GM12878 (cell line): Measurements from ENCODE around the gene NEK5. TPM values are rescaled to one million over a fixed set of nuclear protein-coding genes. Genes with fewer than 3 reads are reported as not detected.

ENCODE experiments used
- ATAC-seq: fragments of 200-7000 bp; cut with Tn5 transposase; 3 replicates; pipeline ENCODE4 v1.9.1; 2020; ENCODE audit warnings: mild to moderate bottlenecking, moderate library complexity
- BruUV-seq: library from RNA; stranded (reverse); fragments of 400-500 nt; replicated peaks from 2 replicates; lab custom pipeline; 2021; lab: Mats Ljungman, UMichigan
- CTCF ChIA-PET: fragments of 300-600 bp; sonication (Branson Sonifier 250); formaldehyde crosslinking; extraction: SDS; loops from one replicate; lab custom pipeline; 2021; ENCODE audit warnings: inconsistent platforms; lab: Yijun Ruan, JAX
- POLR2A ChIA-PET: fragments of 350-600 bp; formaldehyde crosslinking; extraction: SDS; loops from one replicate; lab custom pipeline; 2021; ENCODE audit warnings: inconsistent platforms; lab: Charles Lee
- RAD21 ChIA-PET: fragments of 300-600 bp; sonication (Branson Sonifier 250); formaldehyde crosslinking; loops from one replicate; lab custom pipeline; 2023; ENCODE audit warnings: antibody characterized with exemption; ENCODE audit not compliant: unreplicated experiment; lab: Charles Lee
- SMC1A ChIA-PET: fragments of 300-600 bp; sonication (Branson Sonifier 250); formaldehyde crosslinking; loops from one replicate; lab custom pipeline; 2023; ENCODE audit not compliant: unreplicated experiment, uncharacterized antibody; lab: Charles Lee
- DNase-seq: peaks from one replicate; pipeline ENCODE4 v3.0.0-alpha.2; 2011; ENCODE audit warnings: low read depth, low spot score
- FAIRE-seq: peaks from 3 replicates; lab custom pipeline; 2011; peaks lifted over from hg19 to GRCh38; lab: Jason Lieb, UNC
- H2AFZ ChIP-seq: 2 replicates; pipeline ENCODE4 v1.6.0; 2011; ENCODE audit warnings: low read depth, low read length, control low read depth; ENCODE audit not compliant: control insufficient read depth
- H3K27ac ChIP-seq: 2 replicates; pipeline ENCODE4 v1.5.1; 2011; ENCODE audit warnings: control low read depth; ENCODE audit not compliant: control insufficient read depth, insufficient read depth
- H3K27me3 ChIP-seq, 2 experiments: replicated peaks in 1 of 2; 2 replicates each; pipeline versions ENCODE4 v1.6.0 to v1.6.1; 2011; ENCODE audit warnings: low read length in 1 of 2; ENCODE audit not compliant: control insufficient read depth in 2 of 2, insufficient read depth in 2 of 2
- H3K36me3 ChIP-seq, 2 experiments: 2 replicates each; pipeline ENCODE4 v1.5.1; 2011; ENCODE audit warnings: low read length in 1 of 2; ENCODE audit not compliant: control insufficient read depth in 2 of 2, insufficient read depth in 2 of 2
- H3K4me1 ChIP-seq: 2 replicates; pipeline ENCODE4 v1.6.1; 2011; ENCODE audit warnings: mild to moderate bottlenecking, low read length, moderate library complexity, mixed read lengths; ENCODE audit not compliant: control insufficient read depth, insufficient read depth
- H3K4me2 ChIP-seq: 2 replicates; pipeline ENCODE4 v1.6.0; 2011; ENCODE audit warnings: control low read depth; ENCODE audit not compliant: control insufficient read depth, insufficient read depth
- H3K4me3 ChIP-seq: fragments of 200-600 bp; sonication (generic); 2 replicates; pipeline ENCODE4 v1.5.1; 2016
- H3K79me2 ChIP-seq: 2 replicates; pipeline ENCODE4 v1.6.0; 2011; ENCODE audit warnings: low read length; ENCODE audit not compliant: control insufficient read depth, insufficient read depth
- H3K9ac ChIP-seq: 2 replicates; pipeline ENCODE4 v1.8.0; 2011; ENCODE audit warnings: low read length, control low read depth, mixed read lengths; ENCODE audit not compliant: control insufficient read depth, insufficient read depth
- H3K9me3 ChIP-seq: replicated peaks from 3 replicates; pipeline ENCODE4 v1.5.1; 2011; ENCODE audit warnings: mild to moderate bottlenecking, low read length; ENCODE audit not compliant: control insufficient read depth, insufficient read depth
- H4K20me1 ChIP-seq: 2 replicates; pipeline ENCODE4 v1.6.0; 2011; ENCODE audit not compliant: control insufficient read depth, insufficient read depth
- BCL11A ChIP-seq: IDR thresholded peaks from 2 replicates; pipeline ENCODE4 v1.6.1; 2011; ENCODE audit warnings: low read depth, low read length
- BHLHE40 ChIP-seq, 2 experiments: fragments of 450-650 bp in 1 of 2; IDR thresholded peaks; 2 replicates each; pipeline ENCODE4 v1.6.1; 2011 to 2017; ENCODE audit warnings: low read depth in 2 of 2, borderline replicate concordance in 1 of 2, improper control_type of control experiment in 1 of 2, low read length in 1 of 2, mild to moderate bottlenecking in 1 of 2
- IRF5 ChIP-seq: fragments of 450-650 bp; IDR thresholded peaks from 2 replicates; pipeline ENCODE4 v1.6.1; 2017; ENCODE audit warnings: borderline replicate concordance
- KDM1A ChIP-seq: fragments of 200-600 bp; sonication (generic); IDR thresholded peaks from 2 replicates; pipeline ENCODE4 v1.6.1; 2016; ENCODE audit warnings: borderline replicate concordance
- POLR2AphosphoS2 ChIP-seq: IDR thresholded peaks from 2 replicates; pipeline ENCODE4 v1.6.1; 2011; ENCODE audit warnings: low read depth, mild to moderate bottlenecking, low read length, improper control_type of control experiment, moderate library complexity
- USF2 ChIP-seq: IDR thresholded peaks from 2 replicates; pipeline ENCODE4 v1.6.1; 2011; ENCODE audit warnings: low read depth, low read length, improper control_type of control experiment, borderline replicate concordance
- WGBS: methylation state at CpG from one replicate; pipeline ENCODE4 v1.1.6; 2016; ENCODE audit warnings: low lambda C conversion rate; ENCODE audit not compliant: insufficient replicate concordance, insufficient coverage; ENCODE audit errors: missing lambda C conversion rate; 5-methylcytosine and 5-hydroxymethylcytosine counted together
- in situ Hi-C: fragments of 300-500 bp; cut with MboI; formaldehyde crosslinking; loops from 9 replicates; pipeline ENCODE4 v1.14.3; 2018; ENCODE audit warnings: mixed read lengths
- intact Hi-C: fragments of 100-400 bp; cut with micrococcal nuclease; formaldehyde crosslinking; loops from one replicate; pipeline ENCODE4 v1.14.2; 2022; ENCODE audit not compliant: unreplicated experiment
- polyA plus RNA-seq, 11 experiments: library from polyadenylated mRNA; depleted of rRNA in 4 of 11; unstranded in 6 of 11; stranded (reverse) in 5 of 11; fragments of >200 nt; fragmentation: Nextera tagmentation in 4 of 11; fragmentation: Illumina TruSeq in 1 of 11; extraction: Ambion mirVana in 4 of 11; extraction: Trizol in 1 of 11; gene quantifications; 1 replicate in 1 of 11; 2 replicates in 10 of 11; pipeline versions ENCODE4 v1.2.1 to v1.2.3, GENCODE V29; 2011 to 2016; ENCODE audit warnings: inconsistent platforms in 2 of 11, missing spikeins in 2 of 11, low read depth in 1 of 11
- total RNA-seq, 4 experiments: library from RNA; depleted of rRNA in 3 of 4; stranded (reverse); fragments of >200 nt in 3 of 4; fragmentation: Illumina TruSeq in 1 of 4; extraction: Trizol in 1 of 4; gene quantifications; 2 replicates each; pipeline versions ENCODE4 v1.2.1 to v1.2.3, GENCODE V29; 2013 to 2021

The NEK5 gene
- total and polyA plus RNA-seq, 10 of the 15 experiments (the other 5 are each of a cell fraction or from before 2014, with no cell fraction given): 0.04 to 0.32 (median 0.20) TPM; not detected in 6

GRCh38 chr13:51996641-51997040, 132.2 kb downstream of the NEK5 start:
- DNase-seq: no peak
- Histone ChIP-seq H3K9ac (no peak overlapping the region), H2AFZ (no peak overlapping the region), H3K36me3 (no peaks in the 10 kb centered on the region), H3K27ac (no peak overlapping the region), H3K4me2 (no peak overlapping the region), H4K20me1 (no peaks in the 10 kb centered on the region), H3K4me1 (no peaks in the 10 kb centered on the region), H3K79me2 (no peaks in the 10 kb centered on the region), H3K27me3 (peaks cover 3 to 11% of the 10 kb centered on the region in 2 experiments; a peak in 3 of 4 replicates), H3K4me3 (no peak overlapping the region), H3K9me3 (no peaks in the 10 kb centered on the region)
- in situ Hi-C loops: no loop called here
- intact Hi-C loops: loop anchor here (5.0 kb wide), 1 partner anchor 99 kb away; no protein-coding TSS in a partner anchor
- CTCF ChIA-PET: interaction anchor here (1.0 to 1.3 kb wide), 3 partner anchors 16 to 132 kb away, joined by 3 to 5 read pairs (median 3); partner anchors contain the start of gene NEK5
- no TSS peak for BruUV-seq
- TF ChIP-seq POLR2AphosphoS2: no peak
- TF ChIP-seq BCL11A: no peak
- no peak for TF ChIP-seq IRF5
- TF ChIP-seq USF2: no peak
- TF ChIP-seq KDM1A: no peak
- TF ChIP-seq BHLHE40 (IDR thresholded peaks at IDR 0.05; ENCODE audit: borderline replicate concordance in 1 of 2, low read depth in 2 of 2, low read length in 1 of 2): no peak
- SMC1A ChIA-PET: no interaction called here
- POLR2A ChIA-PET: no interaction called here
- RAD21 ChIA-PET: interaction anchor here (0.8 kb wide), 1 partner anchor 454 kb away, joined by 4 read pairs; no protein-coding TSS in a partner anchor
- no peak for FAIRE-seq
- no peak for ATAC-seq
- 27% methylated on average over 4 of the region's 4 CpGs for WGBS
